Liver (tissue), 9 donors: ENCODE data around the gene SOBP. TPM values are rescaled to one million over a fixed set of nuclear protein-coding genes. Genes with fewer than 3 reads are reported as not detected.

Experiments
- DNase-seq: peaks from one replicate; pipeline ENCODE4 v3.0.0-alpha.2; 2017; ENCODE audit warnings: low spot score
- H3K27ac ChIP-seq, 2 donors: one replicate each; pipeline ENCODE4 v1.7.0; 2013; ENCODE audit warnings: inconsistent platforms in 2 of 2, low read length in 2 of 2, control low read depth in 1 of 2, low read depth in 1 of 2, mild to moderate bottlenecking in 1 of 2
- H3K27me3 ChIP-seq, 4 donors: one replicate each; pipeline versions ENCODE4 v1.6.1 to v1.7.0; 2013; ENCODE audit warnings: low read length in 3 of 4, inconsistent platforms in 1 of 4, mild to moderate bottlenecking in 1 of 4, moderate library complexity in 1 of 4; ENCODE audit not compliant: control insufficient read depth in 4 of 4, insufficient read depth in 4 of 4
- H3K36me3 ChIP-seq, 4 donors: one replicate each; pipeline versions ENCODE4 v1.6.1 to v1.7.0; 2013; ENCODE audit warnings: low read length in 3 of 4, mild to moderate bottlenecking in 3 of 4, low read depth in 1 of 4, moderate library complexity in 1 of 4; ENCODE audit not compliant: control insufficient read depth in 4 of 4, insufficient read depth in 3 of 4
- H3K4me1 ChIP-seq, 4 donors: one replicate each; pipeline versions ENCODE4 v1.6.1 to v1.7.0; 2013; ENCODE audit warnings: low read length in 3 of 4, mild to moderate bottlenecking in 3 of 4, moderate library complexity in 1 of 4; ENCODE audit not compliant: control insufficient read depth in 4 of 4, insufficient read depth in 4 of 4
- H3K4me3 ChIP-seq, 3 donors: one replicate each; pipeline versions ENCODE4 v1.6.1 to v1.7.0; 2013; ENCODE audit warnings: low read length in 3 of 3, control low read depth in 1 of 3, low read depth in 1 of 3, mild to moderate bottlenecking in 1 of 3
- H3K9ac ChIP-seq, 2 donors: one replicate each; pipeline ENCODE4 v1.7.0; 2013; ENCODE audit warnings: low read length in 2 of 2, mild to moderate bottlenecking in 2 of 2, moderate library complexity in 2 of 2, control low read depth in 1 of 2, low read depth in 1 of 2
- H3K9me3 ChIP-seq, 4 donors: one replicate each; pipeline versions ENCODE4 v1.6.1 to v1.7.0; 2013; ENCODE audit warnings: low read length in 3 of 4; ENCODE audit not compliant: control insufficient read depth in 4 of 4
- ATF3 ChIP-seq: IDR thresholded peaks from 2 replicates; pipeline ENCODE4 v1.6.1; 2016; ENCODE audit warnings: antibody characterized with exemption
- CTCF ChIP-seq: fragments of 150-350 bp; IDR thresholded peaks from 2 replicates; pipeline ENCODE4 v1.5.1; 2017; ENCODE audit warnings: improper control_type of control experiment, low read depth, low read length; ENCODE audit not compliant: missing input control
- EGR1 ChIP-seq, 2 donors: IDR thresholded peaks; 2 replicates each; pipeline ENCODE4 v1.6.1; 2016 to 2018; ENCODE audit warnings: antibody characterized with exemption in 2 of 2, low read depth in 2 of 2
- FOXA2 ChIP-seq: IDR thresholded peaks from 2 replicates; pipeline ENCODE4 v1.6.1; 2016; ENCODE audit warnings: antibody characterized with exemption
- GABPA ChIP-seq, 2 donors: IDR thresholded peaks in 1 of 2; conservative IDR thresholded peaks in 1 of 2; 2 replicates each; pipeline ENCODE4 v1.6.1; 2016; ENCODE audit warnings: antibody characterized with exemption in 2 of 2, mild to moderate bottlenecking in 1 of 2, moderate library complexity in 1 of 2
- HNF4A ChIP-seq, 2 donors: conservative IDR thresholded peaks; 2 replicates each; pipeline ENCODE4 v1.6.1; 2016; ENCODE audit warnings: antibody characterized with exemption in 2 of 2, mild to moderate bottlenecking in 2 of 2
- HNF4G ChIP-seq: IDR thresholded peaks from 2 replicates; pipeline ENCODE4 v1.6.1; 2016; ENCODE audit warnings: antibody characterized with exemption
- RAD21 ChIP-seq, 2 donors: IDR thresholded peaks; 2 replicates each; pipeline ENCODE4 v1.6.1; 2016; ENCODE audit warnings: antibody characterized with exemption in 2 of 2, mild to moderate bottlenecking in 2 of 2
- REST ChIP-seq: IDR thresholded peaks from 2 replicates; pipeline ENCODE4 v1.6.1; 2016; ENCODE audit warnings: antibody characterized with exemption, mild to moderate bottlenecking
- RXRA ChIP-seq, 2 donors: IDR thresholded peaks; 2 replicates each; pipeline ENCODE4 v1.6.1; 2017 to 2018; ENCODE audit warnings: antibody characterized with exemption in 2 of 2, mild to moderate bottlenecking in 1 of 2
- SP1 ChIP-seq: IDR thresholded peaks from 2 replicates; pipeline ENCODE4 v1.6.1; 2018; ENCODE audit warnings: antibody characterized with exemption, mild to moderate bottlenecking
- TAF1 ChIP-seq: conservative IDR thresholded peaks from 2 replicates; pipeline ENCODE4 v1.6.1; 2016; ENCODE audit warnings: antibody characterized with exemption, mild to moderate bottlenecking
- YY1 ChIP-seq: IDR thresholded peaks from 2 replicates; pipeline ENCODE4 v1.6.1; 2016; ENCODE audit warnings: antibody characterized with exemption, mild to moderate bottlenecking
- ZBTB33 ChIP-seq: IDR thresholded peaks from 2 replicates; pipeline ENCODE4 v1.6.1; 2016; ENCODE audit warnings: antibody characterized with exemption
- WGBS: extraction: QIAGEN DNeasy Blood & Tissue Kit; methylation state at CpG from one replicate; pipeline ENCODE4 v1.1.7; 2013; 5-methylcytosine and 5-hydroxymethylcytosine counted together
- polyA plus RNA-seq, 2 donors: library from polyadenylated mRNA; stranded (reverse) in 1 of 2; unstranded in 1 of 2; fragments of 200-250 nt in 1 of 2; fragments of >200 nt in 1 of 2; fragmentation: Nextera tagmentation in 1 of 2; extraction: Ambion mirVana in 1 of 2; gene quantifications; one replicate each; pipeline versions ENCODE4 v1.2.1 to v1.2.3, GENCODE V29; 2013 to 2015
- total RNA-seq, 2 donors: library from RNA; depleted of rRNA; stranded (reverse); fragments of >200 nt; gene quantifications; one replicate each; pipeline ENCODE4 v1.2.3, GENCODE V29; 2014
- donor health status: healthy.
- donor health status: healthy.
- donor health status: healthy.
- donor health status: healthy.
- donor health status: healthy.

SOBP gene
- total and polyA plus RNA-seq, 4 donors: 0.99 to 5.4 (median 1.9) TPM

- TF ChIP-seq REST (no peak), FOXA2 (no peak), HNF4G (no peak), GABPA (IDR thresholded peaks at IDR 0.05 in 1 of 2, conservative IDR thresholded peaks at IDR 0.05 in 1 of 2) (no peak), SP1 (no peak), YY1 (no peak), ATF3 (no peak), ZBTB33 (no peak), RXRA (IDR thresholded peaks at IDR 0.05) (no peak), EGR1 (IDR thresholded peaks at IDR 0.05; ENCODE audit: low read depth in 2 of 2) (no peak), HNF4A (conservative IDR thresholded peaks at IDR 0.05) (no peak), RAD21 (IDR thresholded peaks at IDR 0.05) (no peak), TAF1 (no peak)
- Histone ChIP-seq H3K36me3 (no peaks in the 10 kb centered on the region), H3K9me3 (no peaks in the 10 kb centered on the region), H3K27ac (no peak overlapping the region), H3K9ac (no peak overlapping the region), H3K4me1 (peaks cover 0 to 3% (median 0%) of the 10 kb centered on the region in 4 donors), H3K4me3 (no peak overlapping the region), H3K27me3 (no peaks in the 10 kb centered on the region)
- no peak for DNase-seq
- 89% methylated on average over 5 of the region's 5 CpGs for WGBS
Measured at GRCh38 chr6:107614828-107615227, 124.9 kb downstream of the SOBP start.

GRCh38 chr6:107616775-107617174, 126.9 kb downstream of the SOBP start:
- no peaks in the 10 kb centered on the region for H3K9me3 ChIP-seq
- no peak for DNase-seq
- H3K9ac ChIP-seq: no peak overlapping the region
- WGBS: 95% methylated on average over 9 of the region's 9 CpGs
- H3K36me3 ChIP-seq: no peaks in the 10 kb centered on the region
- TF ChIP-seq CTCF (no peak), HNF4G (no peak)
- no peak overlapping the region for H3K4me3 ChIP-seq
- H3K4me1 ChIP-seq: peaks cover 0 to 2% (median 0%) of the 10 kb centered on the region in 4 donors
- no peak overlapping the region for H3K27ac ChIP-seq
- no peaks in the 10 kb centered on the region for H3K27me3 ChIP-seq
